ENCODE measurements around the gene PLCB1. TPM values are rescaled to one million over a fixed set of nuclear protein-coding genes. Genes with fewer than 3 reads are reported as not detected.

PLCB1 gene
- total RNA-seq, 1 donor, result 35.4 TPM

GRCh38 chr20:8393381-8393780 lies 261.3 kb downstream of the PLCB1 start:
- no peak overlapping the region for H3K4me3 ChIP-seq (ENCODE audit: low read depth, low read length)
- no peak for TF ChIP-seq CTCF (IDR thresholded peaks at IDR 0.05; ENCODE audit: insufficient read depth, low read depth, low read length)
- DNase-seq (ENCODE audit: low read depth), result no peak

GRCh38 chr20:8394308-8394945 lies 262.4 kb downstream of the PLCB1 start:
- no peak overlapping the region for H3K4me3 ChIP-seq (ENCODE audit: low read depth, low read length)
- no peak for TF ChIP-seq CTCF (IDR thresholded peaks at IDR 0.05; ENCODE audit: insufficient read depth, low read depth, low read length)
- peak; percentile 88 for DNase-seq (ENCODE audit: low read depth)

GRCh38 chr20:8395956-8396355 lies 263.9 kb downstream of the PLCB1 start:
- no peak for DNase-seq (ENCODE audit: low read depth)
- H3K4me3 ChIP-seq (ENCODE audit: low read depth, low read length), result no peak overlapping the region
- TF ChIP-seq CTCF (IDR thresholded peaks at IDR 0.05; ENCODE audit: insufficient read depth, low read depth, low read length), result no peak

GRCh38 chr20:8398263-8399051 lies 266.4 kb downstream of the PLCB1 start:
- DNase-seq (ENCODE audit: low read depth), result no peak
- H3K4me3 ChIP-seq (ENCODE audit: low read depth, low read length), result no peak overlapping the region
- TF ChIP-seq CTCF (IDR thresholded peaks at IDR 0.05; ENCODE audit: insufficient read depth, low read depth, low read length), result peak; percentile 20

- TF ChIP-seq CTCF (IDR thresholded peaks at IDR 0.05; ENCODE audit: insufficient read depth, low read depth, low read length), result no peak
- no peak overlapping the region for H3K4me3 ChIP-seq (ENCODE audit: low read depth, low read length)
- no peak for DNase-seq (ENCODE audit: low read depth)
Observed at GRCh38 chr20:8399947-8400346, 267.9 kb downstream of the PLCB1 start.

GRCh38 chr20:8400486-8400885 lies 268.4 kb downstream of the PLCB1 start:
- H3K4me3 ChIP-seq (ENCODE audit: low read depth, low read length), result no peak overlapping the region
- TF ChIP-seq CTCF (IDR thresholded peaks at IDR 0.05; ENCODE audit: insufficient read depth, low read depth, low read length), result no peak
- no peak for DNase-seq (ENCODE audit: low read depth)

Data from fibroblast of villous mesenchyme (primary cell).